Endothelial cell of hepatic sinusoid (primary cell): ENCODE measurements around the gene VWF.

Source experiments
- in situ Hi-C: cut with HindIII; loops from 2 replicates; pipeline ENCODE4 v1.10.0; 2017; ENCODE audit warnings: low sequenced_read_pairs

VWF gene

GRCh38 chr12:5900533-5901205, 223.8 kb downstream of the VWF start:
- in situ Hi-C loops: no loop called here

- in situ Hi-C loops: no loop called here
These were observed 224.4 kb downstream of the VWF start for GRCh38 chr12:5900076-5900475.

DNA sequence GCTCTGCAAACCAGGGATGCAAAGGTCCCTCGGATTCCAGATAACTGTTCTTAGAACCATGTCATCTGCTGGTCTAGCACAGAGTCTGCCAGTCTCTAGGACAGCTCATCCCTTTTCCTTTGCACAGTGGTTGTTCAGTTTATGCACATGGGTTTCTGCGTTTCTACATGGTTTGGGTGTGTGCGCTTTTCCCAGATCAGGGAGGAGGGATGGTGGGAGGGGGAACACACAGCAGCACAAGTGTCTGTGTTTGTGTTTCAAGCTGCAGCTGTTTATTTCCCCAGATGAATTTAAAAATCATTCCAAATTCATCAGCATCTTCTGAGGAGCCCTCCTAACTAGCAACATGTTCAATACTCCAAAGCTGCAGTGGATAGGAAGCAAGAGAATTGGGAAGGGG, 224.8 kb downstream of the VWF start:
- in situ Hi-C loops: no loop called here

GRCh38 chr12:5898874-5899273, 225.6 kb downstream of the VWF start:
- in situ Hi-C loops: no loop called here
